GOT3 (cell line): ENCODE data around the gene NBEA.
A peak's percentile ranks its signal among the peaks of the same experiment; 100 is the strongest.
"Not testable (repeated sequence)": the region's sequence is repeated elsewhere in the genome, so short reads cannot be mapped to it uniquely, and the experiment has no call there.

ENCODE experiments used
- DNase-seq: peaks from one replicate; lab custom pipeline; 2025; ENCODE audit warnings: mixed read lengths; lab: John Stamatoyannopoulos, UW

Gene NBEA

GRCh38 chr13:34941835-34942731, at the start of gene NBEA:
Gene NBEA, plus strand, starts transcription at chr13:34942270. Its CDS starts 551 bp downstream, at chr13:34942821.
- DNase-seq, result peak; percentile 38

GRCh38 chr13:34894756-34895155, 47.3 kb upstream of the NBEA start:
- no peak for DNase-seq

- DNase-seq, result no peak
These were observed 44.9 kb upstream of the NBEA start for GRCh38 chr13:34897220-34897619.

GRCh38 chr13:34899888-34900287, 42.2 kb upstream of the NBEA start:
- no peak for DNase-seq

DNA sequence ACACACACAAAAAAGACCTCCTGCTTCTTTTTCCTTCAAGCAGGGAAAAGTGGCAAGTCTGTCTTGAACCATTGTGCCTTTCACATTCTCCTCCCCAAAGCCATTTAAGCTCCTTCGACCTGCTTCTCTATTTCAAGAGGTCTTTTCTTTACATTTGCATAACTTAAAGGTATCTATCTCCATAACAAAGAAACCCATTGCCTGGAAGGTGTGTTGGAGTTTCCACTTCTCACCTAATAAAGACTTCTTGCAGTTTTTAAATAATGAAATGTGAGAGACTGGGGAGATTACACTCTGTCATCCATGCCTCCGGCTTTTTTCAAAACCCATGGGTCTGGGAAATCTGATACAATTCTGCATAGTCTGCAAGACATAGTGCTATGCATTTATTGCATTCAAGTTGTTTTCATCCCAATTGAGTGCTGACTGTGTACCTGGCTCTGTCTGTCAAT, 41.8 kb upstream of the NBEA start:
- no peak for DNase-seq

DNA sequence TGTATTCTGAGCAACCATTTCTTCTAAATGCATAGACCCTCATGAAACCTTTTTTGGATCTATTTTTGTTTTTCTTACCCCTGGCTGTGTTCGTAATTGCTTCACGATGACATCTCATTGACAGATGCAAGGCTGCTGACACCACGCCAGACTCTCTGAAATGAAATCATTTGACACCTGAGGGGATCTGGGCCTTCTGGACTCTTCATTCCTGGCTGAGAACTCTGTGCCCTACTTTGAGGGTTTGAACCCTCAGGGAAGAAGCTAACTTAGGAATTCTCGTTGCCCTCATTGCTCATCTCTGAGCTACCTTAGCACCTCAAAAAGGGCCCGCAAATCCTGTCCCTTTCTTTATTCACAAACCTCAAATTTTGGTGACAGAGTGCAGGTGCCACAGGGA, 40.5 kb upstream of the NBEA start:
- no peak for DNase-seq

DNA sequence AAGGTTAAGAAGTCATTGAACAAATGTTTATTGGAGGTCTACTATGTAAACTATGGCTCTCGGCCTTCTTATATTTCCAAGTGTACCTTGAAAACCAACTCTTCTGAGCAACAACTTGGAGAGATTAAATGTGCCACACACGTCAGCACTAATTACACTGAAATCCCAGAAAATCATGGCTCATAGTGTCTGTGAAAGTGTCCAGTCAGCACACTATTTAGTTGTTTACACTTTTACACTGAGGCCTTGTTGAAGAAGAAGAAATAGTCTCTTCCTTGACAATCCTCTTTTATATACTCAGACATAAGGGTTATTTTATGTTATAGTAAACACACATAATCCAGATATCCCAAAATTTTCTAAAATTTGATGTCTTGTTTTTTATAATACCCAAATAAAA, 30.9 kb upstream of the NBEA start:
- no peak for DNase-seq

DNA sequence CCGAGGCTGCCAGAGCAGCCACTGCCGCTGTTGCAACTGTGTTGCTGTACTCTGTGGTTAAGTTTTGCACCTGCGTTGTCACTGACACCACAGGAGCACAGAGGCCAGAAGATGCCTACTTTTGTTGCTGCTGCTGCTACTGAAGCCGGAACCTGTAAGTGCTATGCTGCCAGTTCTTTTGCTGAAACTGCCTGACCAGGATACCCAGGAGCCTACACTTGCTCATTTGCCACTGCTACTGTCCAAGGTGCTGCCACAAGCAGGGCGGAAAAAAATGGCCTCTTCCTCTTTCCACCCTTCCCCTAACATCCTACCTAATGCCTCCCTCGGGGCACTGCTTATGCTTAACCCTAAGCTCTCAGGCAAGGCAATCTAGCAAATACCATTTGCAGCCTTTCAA, 29.0 kb upstream of the NBEA start:
- no peak for DNase-seq

GRCh38 chr13:34914416-34914815, 27.7 kb upstream of the NBEA start:
- no peak for DNase-seq

DNA sequence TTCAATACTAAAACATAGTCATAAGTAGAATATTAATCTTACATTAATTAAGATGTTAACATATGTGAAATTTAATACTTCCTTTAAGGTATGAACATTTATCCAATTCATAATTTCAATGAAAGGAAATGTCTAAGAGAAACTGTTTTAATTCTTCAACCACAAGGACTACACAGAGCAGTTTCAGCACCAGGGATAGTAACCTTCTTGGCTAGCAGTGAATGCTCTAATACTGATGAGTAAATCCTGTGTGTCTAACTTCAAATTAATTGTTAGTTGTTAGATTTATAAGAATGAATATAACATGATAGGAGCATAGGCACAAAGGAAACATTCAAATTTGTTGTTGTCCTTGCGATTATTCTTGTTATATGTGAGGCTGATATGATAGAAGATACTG, 15.6 kb upstream of the NBEA start:
- DNase-seq, result no peak

DNA sequence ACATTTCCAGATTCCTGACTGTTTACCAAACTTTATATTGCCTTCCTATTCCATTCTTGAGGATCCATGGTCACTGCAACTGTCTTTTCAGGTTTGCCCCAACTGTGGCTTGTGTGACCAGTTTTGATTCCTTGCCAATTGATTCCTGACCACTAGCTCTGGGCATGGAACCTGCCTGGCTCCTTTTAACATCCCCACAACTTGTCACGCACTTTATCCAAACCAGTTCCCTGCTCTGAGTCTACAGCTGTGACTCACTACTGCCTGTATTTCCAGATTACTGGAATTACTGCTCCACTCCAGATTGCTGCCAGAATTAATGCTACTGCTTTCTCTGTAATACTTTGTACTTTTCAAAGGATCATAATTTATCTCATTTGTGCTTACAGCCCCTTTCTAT, 13.4 kb upstream of the NBEA start:
- not testable (repeated sequence) for DNase-seq

DNA sequence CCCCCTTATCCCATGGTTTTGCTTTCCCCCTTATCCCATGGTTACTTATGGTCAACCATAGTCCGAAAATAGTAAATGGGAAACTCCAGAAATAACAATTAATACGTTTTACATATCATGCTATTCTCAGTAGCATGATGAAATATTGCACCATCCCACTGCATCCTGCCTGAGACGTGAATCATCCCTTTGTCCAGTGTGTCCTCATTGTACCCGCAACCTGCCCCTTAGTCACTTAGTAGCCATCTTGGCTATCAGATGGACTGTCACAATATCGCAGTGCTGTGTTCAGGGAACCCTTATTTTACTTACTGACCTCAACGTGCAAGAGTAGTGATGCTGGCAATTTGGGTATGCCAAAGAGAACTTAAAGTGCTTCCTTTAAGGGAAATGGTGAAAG, 10.5 kb upstream of the NBEA start:
- no peak for DNase-seq

GRCh38 chr13:34933349-34933748, 8.7 kb upstream of the NBEA start:
- DNase-seq, result no peak

GRCh38 chr13:34933786-34934185, 8.3 kb upstream of the NBEA start:
- DNase-seq, result no peak

- DNase-seq, result no peak
These were observed 6.2 kb upstream of the NBEA start for GRCh38 chr13:34935841-34936240.

DNA sequence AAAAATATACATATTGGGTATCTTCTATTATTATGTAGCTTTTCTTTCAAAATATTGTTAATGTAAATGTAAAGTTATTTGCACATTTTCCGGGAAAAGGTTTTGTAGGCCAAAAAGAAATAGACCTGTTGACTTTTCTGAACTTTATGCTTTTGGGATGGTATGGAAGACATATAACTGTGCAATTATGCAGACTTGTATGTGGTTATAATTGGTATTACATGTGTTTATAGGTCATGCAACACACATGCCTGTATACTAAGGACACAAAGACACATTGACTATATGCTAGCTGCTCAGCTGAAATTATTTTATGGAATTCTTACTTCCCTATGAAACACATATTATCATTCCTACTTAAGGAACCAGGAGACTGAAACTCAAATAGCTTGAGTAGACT, 2.3 kb upstream of the NBEA start:
- DNase-seq, result no peak

DNA sequence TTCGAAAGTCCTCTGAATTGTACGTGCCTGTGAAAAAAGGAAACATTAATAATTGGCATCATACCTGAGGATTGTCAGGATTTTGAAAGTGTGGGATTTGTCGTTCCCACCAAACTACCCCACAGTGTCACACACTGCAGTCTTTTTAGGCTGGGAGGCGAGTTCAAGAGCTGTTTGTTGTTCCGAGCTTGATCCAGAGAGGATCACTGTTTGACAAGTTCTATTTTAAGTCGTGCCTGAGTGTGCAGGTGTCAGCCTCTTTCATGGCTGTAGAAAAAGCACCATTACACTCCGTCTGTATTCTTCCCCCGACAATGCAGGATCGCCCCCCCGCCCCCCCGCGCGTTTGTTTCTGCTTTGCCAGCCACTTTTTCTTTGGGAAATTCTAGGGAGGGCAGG, 635 bp upstream of the NBEA start:
- no peak for DNase-seq

- DNase-seq, result no peak
These were observed 814 bp downstream of the NBEA start for GRCh38 chr13:34942732-34943435.

DNA sequence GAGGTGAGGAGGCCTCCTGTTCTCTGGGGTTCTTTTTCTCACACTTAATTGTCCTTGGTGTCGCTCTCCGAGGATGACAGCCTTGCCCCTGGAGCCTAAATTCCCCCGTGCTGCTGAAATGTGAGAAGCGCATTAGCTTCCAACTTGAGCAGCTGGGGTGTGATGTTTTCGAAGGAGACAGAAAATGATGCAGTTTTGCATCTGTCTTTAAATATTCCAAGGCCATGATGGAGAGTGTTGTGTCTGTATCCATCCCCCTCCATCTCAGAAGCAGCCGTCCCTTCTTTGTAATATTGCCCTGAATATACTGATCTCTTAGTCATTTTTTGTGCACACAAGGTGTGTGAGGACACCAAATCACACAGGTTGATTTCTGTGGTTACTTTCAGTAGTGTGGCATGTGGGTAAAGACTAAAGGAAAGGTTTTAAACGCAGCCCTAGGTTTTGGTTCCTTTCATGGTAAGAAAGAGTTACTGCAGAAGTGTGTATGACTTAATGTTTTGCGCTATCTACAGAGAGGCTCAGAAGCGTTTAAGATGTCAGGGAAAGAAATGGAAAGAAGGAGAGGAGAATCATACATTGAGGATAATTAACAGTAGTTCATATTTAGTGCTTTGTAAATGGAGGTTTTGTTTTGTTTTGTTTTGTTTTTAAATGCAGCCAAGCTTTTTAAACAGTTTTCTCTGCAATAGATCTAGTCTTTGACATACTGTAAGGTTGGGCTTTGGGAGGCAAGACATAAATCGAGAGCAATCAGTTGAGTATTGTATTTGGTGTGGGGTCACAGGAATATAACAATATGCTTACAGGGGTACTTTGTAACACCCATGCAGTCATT, 1.6 kb downstream of the NBEA start:
- DNase-seq, result no peak

GRCh38 chr13:34944274-34944634, 2.2 kb downstream of the NBEA start:
- no peak for DNase-seq

GRCh38 chr13:34944751-34945150, 2.7 kb downstream of the NBEA start:
- DNase-seq, result no peak

DNA sequence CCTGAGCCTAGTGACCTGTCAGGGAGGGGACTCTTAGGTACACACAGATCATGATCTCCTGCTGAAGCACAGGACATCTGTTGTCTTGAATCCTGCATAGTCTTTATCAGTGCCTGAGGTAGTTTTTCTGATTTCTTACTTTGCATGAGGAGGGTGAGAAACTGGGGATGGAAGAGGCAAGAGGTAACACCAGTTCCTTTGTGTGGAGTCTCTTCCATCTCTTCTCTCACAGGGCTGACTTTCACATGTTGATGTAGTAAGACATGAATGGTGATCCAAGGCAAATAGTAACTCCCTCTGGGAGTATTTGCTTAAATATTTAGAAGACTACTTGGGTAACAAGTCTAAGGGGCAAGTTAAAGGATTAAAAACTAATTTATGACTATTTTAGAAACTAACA, 9.5 kb downstream of the NBEA start:
- DNase-seq, result no peak

DNA sequence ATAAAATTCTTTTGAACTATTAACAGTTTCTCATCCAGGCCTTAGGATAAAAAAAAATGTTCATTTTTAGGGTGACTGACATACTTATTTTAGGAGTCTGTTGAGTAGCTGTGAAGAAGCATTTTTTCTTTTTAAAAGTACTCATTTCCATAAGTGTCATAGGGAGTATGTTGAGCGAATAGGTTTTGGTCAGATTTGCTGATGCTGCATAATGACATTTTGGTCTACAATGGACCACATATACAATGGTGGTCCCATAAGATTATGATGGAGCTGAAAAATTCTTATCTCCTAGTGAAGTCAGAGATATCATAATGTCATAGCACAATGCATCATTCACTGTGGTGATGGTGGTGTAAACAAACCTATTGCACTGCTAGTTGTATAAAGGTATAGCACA, 17.4 kb downstream of the NBEA start:
- no peak for DNase-seq
